Stimulated activated CD4-positive, alpha-beta T cell treated with anti-CD3 and anti-CD28 coated beads, Interleukin-1b, Interleukin-23, amount 100 ng/mL, for 4 hours (primary cell): ENCODE results near the gene CHID1.

Experiments used
- DNase-seq, 2 donors: peaks; one replicate each; pipeline ENCODE4 v3.0.0-alpha.2; 2020; ENCODE audit warnings: low read depth in 2 of 2

Gene CHID1

GRCh38 chr11:824292-824880 is 86.2 kb downstream of the CHID1 start:
- DNase-seq: no peak

GRCh38 chr11:823441-824291 is 86.9 kb downstream of the CHID1 start:
- DNase-seq: no peak

- no peak for DNase-seq
These were observed 88.9 kb downstream of the CHID1 start for GRCh38 chr11:821512-822371.

GRCh38 chr11:820655-821511 is 89.7 kb downstream of the CHID1 start:
- no peak for DNase-seq

GRCh38 chr11:819943-820649 is 90.5 kb downstream of the CHID1 start:
- peak; percentile 78 to 86 for DNase-seq

- DNase-seq: peak; percentile 91 to 94
These were observed 91.3 kb downstream of the CHID1 start for GRCh38 chr11:819129-819931.

GRCh38 chr11:818396-819128 is 92.0 kb downstream of the CHID1 start, which contains the start of gene PNPLA2:
TSS of gene PNPLA2 (plus strand) at chr11:818914. CDS start at chr11:819719, 805 bp downstream.
- DNase-seq: no peak
